GM21360 (cell line): ENCODE data around the gene FCAMR.

Source experiments
- ATAC-seq: cut with Tn5 transposase; IDR thresholded peaks from one replicate; pipeline ENCODE4 v1.9.1; 2021; ENCODE audit warnings: mild to moderate bottlenecking, moderate library complexity; ENCODE audit not compliant: unreplicated experiment

Gene FCAMR

GRCh38 chr1:206970446-206970845 lies at the start of gene FCAMR:
FCAMR (minus strand) TSS chr1:206970460; CDS start chr1:206970125, 335 bp downstream.
- no peak for ATAC-seq

GRCh38 chr1:207019661-207020060 lies 49.4 kb upstream of the FCAMR start:
- no peak for ATAC-seq

GRCh38 chr1:207019161-207019560 lies 48.9 kb upstream of the FCAMR start:
- ATAC-seq = no peak

- ATAC-seq = no peak
These were observed 48.4 kb upstream of the FCAMR start for GRCh38 chr1:207018707-207019106.

GRCh38 chr1:207017615-207018559 lies 47.6 kb upstream of the FCAMR start:
- no peak for ATAC-seq

- no peak for ATAC-seq
These were observed 45.5 kb upstream of the FCAMR start for GRCh38 chr1:207015791-207016190.

GRCh38 chr1:207014728-207015127 lies 44.5 kb upstream of the FCAMR start:
- ATAC-seq = no peak

GRCh38 chr1:207013321-207014085 lies 43.2 kb upstream of the FCAMR start:
- no peak for ATAC-seq

- no peak for ATAC-seq
These were observed 40.5 kb upstream of the FCAMR start for GRCh38 chr1:207010726-207011125.

- ATAC-seq = no peak
These were observed 39.7 kb upstream of the FCAMR start for GRCh38 chr1:207009945-207010344.

- ATAC-seq = no peak
These were observed 39.1 kb upstream of the FCAMR start for GRCh38 chr1:207009182-207009850.

GRCh38 chr1:207007352-207008033 lies 37.2 kb upstream of the FCAMR start:
- no peak for ATAC-seq

GRCh38 chr1:207006914-207007313 lies 36.7 kb upstream of the FCAMR start:
- no peak for ATAC-seq

GRCh38 chr1:207006083-207006482 lies 35.8 kb upstream of the FCAMR start:
- no peak for ATAC-seq

- no peak for ATAC-seq
These were observed 34.9 kb upstream of the FCAMR start for GRCh38 chr1:207004931-207005830.

- ATAC-seq = no peak
These were observed 33.0 kb upstream of the FCAMR start for GRCh38 chr1:207003210-207003609.

GRCh38 chr1:207002724-207003146 lies 32.5 kb upstream of the FCAMR start:
- no peak for ATAC-seq

GRCh38 chr1:207001492-207002245 lies 31.4 kb upstream of the FCAMR start:
- ATAC-seq = no peak
